Measurements from ENCODE around the gene KCTD11.

Gene KCTD11

DNA sequence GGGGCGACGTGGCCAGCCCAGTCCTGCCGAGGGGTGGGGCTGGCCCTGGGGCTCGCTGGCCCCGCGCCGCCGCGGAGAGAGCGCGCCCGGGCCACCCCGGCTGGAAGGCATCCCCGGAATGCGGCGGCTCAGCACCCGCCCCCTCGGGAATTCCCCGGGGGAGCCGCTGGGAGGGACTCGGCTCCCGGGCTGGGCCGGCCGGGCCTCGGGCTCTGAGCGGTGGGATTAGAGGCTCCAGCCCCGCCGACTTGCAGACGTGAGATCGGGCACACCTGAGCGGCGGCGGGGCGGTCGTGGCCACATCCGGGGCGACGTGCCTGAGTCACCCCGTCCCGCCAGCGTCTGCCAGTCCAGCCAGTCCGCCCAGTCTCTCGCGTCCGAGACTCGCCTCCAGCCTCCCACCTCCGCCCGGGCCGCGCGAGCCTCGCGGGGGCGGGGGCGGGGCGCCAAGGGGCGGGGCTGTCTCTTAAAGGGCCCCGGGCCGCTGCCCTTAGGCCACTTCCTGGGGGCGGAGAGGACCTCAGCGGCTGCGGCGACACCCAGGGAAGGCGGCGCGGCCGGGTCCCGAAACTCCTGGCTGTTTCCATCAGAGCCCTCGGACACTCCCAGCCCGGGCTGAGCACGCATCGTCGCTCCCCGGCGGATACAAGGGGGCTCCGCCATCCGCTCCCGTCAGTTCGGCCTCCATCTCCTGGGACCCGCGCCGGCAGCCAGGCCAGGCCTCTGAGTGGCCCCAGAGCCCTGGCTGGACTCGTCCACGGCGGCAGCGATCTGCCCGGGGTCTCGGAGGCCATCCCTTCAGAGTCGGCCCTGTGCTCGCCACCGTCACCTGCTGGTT is at the start of gene KCTD11:
Gene KCTD11 (plus strand): TSS at position 498 of the 838 bp plus-strand sequence.
- Histone ChIP-seq H3K36me3 (ENCODE audit: insufficient read depth, low read length) (no peaks in the 10 kb centered on the region), H3K27ac (ENCODE audit: low read depth, low read length) (peak within 1 kb of the TSS; percentile 93), H3K27me3 (ENCODE audit: control insufficient read depth in 1 of 2, insufficient read depth in 2 of 2, low read length in 2 of 2) (no peaks in the 10 kb centered on the region), H3K4me1 (ENCODE audit: insufficient read depth, low read length) (peaks cover 42% of the 10 kb centered on the region), H3K9ac (ENCODE audit: low read length) (peak within 1 kb of the TSS; percentile 93), H3K4me3 (ENCODE audit: low read depth in 1 of 2, low read length in 2 of 2) (peak within 1 kb of the TSS; percentile 43 to 88), H3K9me3 (ENCODE audit: low read length) (no peaks in the 10 kb centered on the region)

DNA sequence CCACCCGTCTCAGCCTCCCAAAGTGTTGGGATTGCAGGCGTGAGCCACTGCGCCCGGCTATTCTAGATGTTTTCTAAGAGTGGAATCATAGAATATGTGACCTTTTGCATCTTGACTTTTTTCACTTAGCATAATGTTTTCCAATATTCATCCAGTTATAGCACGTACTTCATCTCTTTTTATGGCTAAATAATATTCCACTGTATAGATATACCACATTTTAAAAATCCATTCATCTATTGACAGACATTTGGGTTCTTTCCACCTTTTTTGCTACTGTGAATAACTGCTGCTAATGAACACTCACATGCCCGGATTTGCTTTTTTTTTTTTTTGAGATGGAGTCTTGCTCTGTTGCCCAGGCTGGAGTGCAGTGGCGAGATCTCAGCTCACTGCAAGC is 47.8 kb upstream of the KCTD11 start:
- peaks cover 4% of the 10 kb centered on the region for H3K4me1 ChIP-seq (ENCODE audit: insufficient read depth, low read length)
- H3K27me3 ChIP-seq (ENCODE audit: control insufficient read depth in 1 of 2, insufficient read depth in 2 of 2, low read length in 2 of 2) = no peaks in the 10 kb centered on the region
- H3K4me3 ChIP-seq (ENCODE audit: low read depth in 1 of 2, low read length in 2 of 2) = no peak overlapping the region
- no peak overlapping the region for H3K27ac ChIP-seq (ENCODE audit: low read depth, low read length)
- no peaks in the 10 kb centered on the region for H3K36me3 ChIP-seq (ENCODE audit: insufficient read depth, low read length)
- H3K9ac ChIP-seq (ENCODE audit: low read length) = no peak overlapping the region
- no peaks in the 10 kb centered on the region for H3K9me3 ChIP-seq (ENCODE audit: low read length)

DNA sequence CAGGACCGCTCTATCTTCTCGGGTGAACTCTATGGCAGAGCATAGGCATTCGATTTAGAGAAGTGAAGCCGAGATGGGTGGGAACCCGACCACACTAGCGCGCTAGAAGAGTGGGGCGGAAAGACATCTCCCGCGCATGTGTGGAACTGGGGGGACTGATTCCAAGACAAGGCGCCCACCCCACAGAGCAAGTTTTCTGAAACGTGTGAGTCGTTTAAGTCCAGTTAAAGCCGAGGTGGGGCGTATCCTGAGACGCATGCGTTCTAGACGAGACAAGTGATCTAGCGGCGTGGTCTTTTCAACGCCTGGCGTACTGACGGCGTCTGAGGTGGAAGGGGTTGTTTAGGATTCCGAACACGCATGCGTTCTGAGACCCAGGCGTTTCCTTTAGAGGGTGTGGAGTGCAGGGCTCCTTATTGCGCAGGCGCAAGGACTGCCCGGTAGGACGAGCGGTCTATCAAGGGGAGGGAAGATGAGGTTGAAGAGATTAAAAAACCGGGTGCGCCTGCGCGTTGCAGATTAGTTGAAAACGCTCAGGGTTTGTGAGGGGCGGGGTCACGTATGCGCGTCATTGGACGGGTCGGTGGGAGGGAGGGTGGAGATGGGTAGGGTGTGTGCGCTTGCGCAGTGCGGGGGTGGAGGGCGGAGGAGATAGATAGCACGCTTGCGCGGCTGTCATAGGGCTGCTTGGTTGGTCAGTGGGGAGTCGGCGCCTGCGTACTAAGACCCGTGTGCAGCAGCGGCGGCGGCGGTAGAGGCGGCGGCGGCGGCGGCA is 44.9 kb upstream of the KCTD11 start, which contains the start of gene EIF5A:
Gene EIF5A (plus strand): TSS at position 718 of the 775 bp plus-strand sequence. CDS start 2,008 bp downstream, outside the sequence.
- H3K4me1 ChIP-seq (ENCODE audit: insufficient read depth, low read length) = peaks cover 18% of the 10 kb centered on the region
- H3K9ac ChIP-seq (ENCODE audit: low read length) = peak within 1 kb of the TSS; percentile 91
- peak within 1 kb of the TSS; percentile 59 to 93 for H3K4me3 ChIP-seq (ENCODE audit: low read depth in 1 of 2, low read length in 2 of 2)
- no peaks in the 10 kb centered on the region for H3K27me3 ChIP-seq (ENCODE audit: control insufficient read depth in 1 of 2, insufficient read depth in 2 of 2, low read length in 2 of 2)
- peaks cover 27% of the 10 kb centered on the region for H3K36me3 ChIP-seq (ENCODE audit: insufficient read depth, low read length)
- H3K9me3 ChIP-seq (ENCODE audit: low read length) = no peaks in the 10 kb centered on the region
- peak within 1 kb of the TSS; percentile 96 for H3K27ac ChIP-seq (ENCODE audit: low read depth, low read length)

DNA sequence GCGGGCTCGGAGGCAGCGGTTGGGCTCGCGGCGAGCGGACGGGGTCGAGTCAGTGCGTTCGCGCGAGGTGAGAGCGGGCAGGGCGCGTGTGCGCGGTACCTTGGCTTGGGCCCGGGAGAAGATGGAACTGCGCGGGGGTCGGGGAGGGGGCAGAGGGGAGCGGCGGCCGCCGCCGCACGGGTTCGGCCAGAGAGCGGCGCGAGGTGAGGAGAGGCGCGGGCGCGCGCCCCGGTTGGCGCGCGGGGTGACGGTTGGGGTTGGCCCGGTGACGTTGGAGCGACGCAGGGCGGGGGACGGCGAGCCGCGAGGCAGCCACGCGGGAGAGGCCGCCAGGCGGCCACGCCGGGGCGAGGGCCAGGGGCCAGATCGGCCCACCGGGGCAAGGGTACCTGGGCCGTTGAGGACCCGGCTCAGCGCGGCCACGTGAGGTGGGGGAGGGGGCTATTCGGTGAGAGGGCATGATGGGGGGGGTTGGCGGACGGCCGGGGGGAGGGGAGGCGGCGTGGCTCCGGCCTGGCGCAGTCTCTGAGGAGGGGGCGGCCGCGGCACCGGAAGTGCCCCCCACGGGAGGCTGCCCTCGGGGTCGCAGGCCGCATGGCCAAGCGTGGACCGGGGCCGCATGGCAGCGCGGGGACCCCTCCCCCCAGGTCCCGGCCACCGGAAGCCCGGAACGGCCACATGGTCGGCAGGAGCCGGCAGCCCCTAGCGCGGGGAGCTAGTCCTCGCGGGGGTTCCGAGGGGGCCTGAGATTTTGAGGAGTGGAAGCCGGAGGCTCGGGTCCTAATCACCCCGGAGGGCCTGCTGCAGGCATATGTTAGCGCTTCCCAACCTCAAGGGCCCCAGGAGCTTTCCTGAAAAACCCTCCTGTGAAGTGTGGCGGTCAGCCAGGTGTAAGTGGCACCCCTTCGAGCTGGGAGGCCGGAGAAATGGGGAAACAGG is 44.0 kb upstream of the KCTD11 start:
- H3K4me3 ChIP-seq (ENCODE audit: low read depth in 1 of 2, low read length in 2 of 2) = peak overlapping the region; percentile 59 to 93
- peaks cover 26% of the 10 kb centered on the region for H3K4me1 ChIP-seq (ENCODE audit: insufficient read depth, low read length)
- H3K27ac ChIP-seq (ENCODE audit: low read depth, low read length) = peak overlapping the region; percentile 96
- H3K9me3 ChIP-seq (ENCODE audit: low read length) = no peaks in the 10 kb centered on the region
- no peaks in the 10 kb centered on the region for H3K27me3 ChIP-seq (ENCODE audit: control insufficient read depth in 1 of 2, insufficient read depth in 2 of 2, low read length in 2 of 2)
- peak overlapping the region; percentile 91 for H3K9ac ChIP-seq (ENCODE audit: low read length)
- peaks cover 35% of the 10 kb centered on the region for H3K36me3 ChIP-seq (ENCODE audit: insufficient read depth, low read length)

DNA sequence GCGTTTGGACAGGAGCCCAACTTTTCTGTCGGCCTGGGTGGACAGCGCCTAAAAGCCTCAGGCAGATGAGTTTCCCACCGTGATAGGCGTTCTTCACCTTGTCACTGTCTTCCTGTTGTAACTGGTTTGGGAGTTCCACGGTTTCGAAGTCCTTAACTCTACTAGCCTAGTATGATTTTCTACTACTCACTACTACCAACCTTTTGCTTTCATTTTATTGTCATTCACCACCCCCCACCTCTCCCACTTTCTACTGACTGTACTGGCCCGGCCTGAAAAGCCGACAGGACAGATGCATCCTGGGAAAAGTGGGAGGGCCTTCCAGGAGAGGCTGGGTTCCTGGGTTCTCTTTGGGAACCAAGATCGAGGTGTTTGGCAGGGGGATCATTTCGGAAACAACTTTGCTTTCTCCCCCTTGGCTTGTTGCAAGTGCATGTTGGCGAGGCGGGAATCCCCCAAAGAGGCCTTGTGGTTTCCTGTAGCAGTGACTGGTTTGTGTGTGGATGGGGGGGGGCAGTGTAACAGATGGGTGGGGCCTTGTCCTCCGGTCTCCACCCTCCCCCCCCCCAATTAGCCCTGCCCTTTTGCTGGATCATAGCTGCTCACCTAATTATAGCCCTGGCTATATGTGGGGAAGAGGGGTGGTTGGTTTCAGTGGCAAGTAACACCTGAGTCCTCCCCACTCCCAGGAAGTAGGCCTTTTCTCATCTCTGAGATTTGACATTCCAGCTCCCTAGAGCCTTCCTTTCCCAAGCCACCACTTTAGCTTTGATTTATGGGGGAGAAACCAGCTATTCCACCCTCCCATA is 43.1 kb upstream of the KCTD11 start:
- peak overlapping the region; percentile 59 to 93 for H3K4me3 ChIP-seq (ENCODE audit: low read depth in 1 of 2, low read length in 2 of 2)
- peak overlapping the region; percentile 96 for H3K27ac ChIP-seq (ENCODE audit: low read depth, low read length)
- peaks cover 44% of the 10 kb centered on the region for H3K36me3 ChIP-seq (ENCODE audit: insufficient read depth, low read length)
- no peaks in the 10 kb centered on the region for H3K9me3 ChIP-seq (ENCODE audit: low read length)
- peak overlapping the region; percentile 91 for H3K9ac ChIP-seq (ENCODE audit: low read length)
- peaks cover 35% of the 10 kb centered on the region for H3K4me1 ChIP-seq (ENCODE audit: insufficient read depth, low read length)
- no peaks in the 10 kb centered on the region for H3K27me3 ChIP-seq (ENCODE audit: control insufficient read depth in 1 of 2, insufficient read depth in 2 of 2, low read length in 2 of 2)

DNA sequence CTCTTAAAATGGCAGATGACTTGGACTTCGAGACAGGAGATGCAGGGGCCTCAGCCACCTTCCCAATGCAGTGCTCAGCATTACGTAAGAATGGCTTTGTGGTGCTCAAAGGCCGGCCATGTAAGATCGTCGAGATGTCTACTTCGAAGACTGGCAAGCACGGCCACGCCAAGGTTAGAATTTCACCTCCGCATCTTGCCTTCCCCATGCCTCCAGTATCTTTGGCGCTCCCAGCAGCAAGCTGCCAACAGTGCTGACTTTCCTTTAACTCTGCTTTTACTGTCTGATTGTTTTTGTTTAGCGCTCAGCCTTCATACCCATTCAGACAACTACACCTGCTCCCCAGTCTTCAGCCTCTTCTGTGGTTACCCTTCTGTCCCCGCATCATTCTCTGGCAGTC is 42.3 kb upstream of the KCTD11 start:
- Histone ChIP-seq H3K27ac (ENCODE audit: low read depth, low read length) (no peak overlapping the region), H3K36me3 (ENCODE audit: insufficient read depth, low read length) (peaks cover 46% of the 10 kb centered on the region), H3K27me3 (ENCODE audit: control insufficient read depth in 1 of 2, insufficient read depth in 2 of 2, low read length in 2 of 2) (no peaks in the 10 kb centered on the region), H3K4me1 (ENCODE audit: insufficient read depth, low read length) (peaks cover 43% of the 10 kb centered on the region), H3K4me3 (ENCODE audit: low read depth in 1 of 2, low read length in 2 of 2) (peak overlapping the region in 1 of 2 donors; percentile 93), H3K9ac (ENCODE audit: low read length) (peak overlapping the region; percentile 91), H3K9me3 (ENCODE audit: low read length) (no peaks in the 10 kb centered on the region)

DNA sequence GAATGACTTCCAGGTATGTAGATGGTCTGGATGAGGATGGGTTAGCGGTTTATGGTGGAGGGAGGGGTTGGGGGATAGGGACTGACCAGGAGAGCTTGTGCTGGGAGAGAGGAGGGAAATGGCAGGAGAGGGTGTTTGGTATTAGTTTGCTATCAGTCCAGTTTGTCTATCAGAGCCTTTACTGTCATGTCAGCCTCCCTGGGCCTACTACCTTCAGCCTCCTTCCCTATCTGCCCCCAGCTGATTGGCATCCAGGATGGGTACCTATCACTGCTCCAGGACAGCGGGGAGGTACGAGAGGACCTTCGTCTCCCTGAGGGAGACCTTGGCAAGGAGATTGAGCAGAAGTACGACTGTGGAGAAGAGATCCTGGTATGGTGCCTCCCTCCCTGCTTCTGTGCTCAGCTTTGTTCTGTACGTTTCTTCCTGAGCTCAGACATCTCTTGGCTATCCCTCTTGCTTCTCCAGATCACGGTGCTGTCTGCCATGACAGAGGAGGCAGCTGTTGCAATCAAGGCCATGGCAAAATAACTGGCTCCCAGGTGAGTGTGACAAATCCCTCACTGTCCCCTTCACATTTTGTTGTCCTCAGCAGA is 40.8 kb upstream of the KCTD11 start:
- Histone ChIP-seq H3K27me3 (ENCODE audit: control insufficient read depth in 1 of 2, insufficient read depth in 2 of 2, low read length in 2 of 2) (no peaks in the 10 kb centered on the region), H3K4me1 (ENCODE audit: insufficient read depth, low read length) (peaks cover 48% of the 10 kb centered on the region), H3K9ac (ENCODE audit: low read length) (no peak overlapping the region), H3K9me3 (ENCODE audit: low read length) (no peaks in the 10 kb centered on the region), H3K27ac (ENCODE audit: low read depth, low read length) (no peak overlapping the region), H3K36me3 (ENCODE audit: insufficient read depth, low read length) (peaks cover 50% of the 10 kb centered on the region), H3K4me3 (ENCODE audit: low read depth in 1 of 2, low read length in 2 of 2) (no peak overlapping the region)

DNA sequence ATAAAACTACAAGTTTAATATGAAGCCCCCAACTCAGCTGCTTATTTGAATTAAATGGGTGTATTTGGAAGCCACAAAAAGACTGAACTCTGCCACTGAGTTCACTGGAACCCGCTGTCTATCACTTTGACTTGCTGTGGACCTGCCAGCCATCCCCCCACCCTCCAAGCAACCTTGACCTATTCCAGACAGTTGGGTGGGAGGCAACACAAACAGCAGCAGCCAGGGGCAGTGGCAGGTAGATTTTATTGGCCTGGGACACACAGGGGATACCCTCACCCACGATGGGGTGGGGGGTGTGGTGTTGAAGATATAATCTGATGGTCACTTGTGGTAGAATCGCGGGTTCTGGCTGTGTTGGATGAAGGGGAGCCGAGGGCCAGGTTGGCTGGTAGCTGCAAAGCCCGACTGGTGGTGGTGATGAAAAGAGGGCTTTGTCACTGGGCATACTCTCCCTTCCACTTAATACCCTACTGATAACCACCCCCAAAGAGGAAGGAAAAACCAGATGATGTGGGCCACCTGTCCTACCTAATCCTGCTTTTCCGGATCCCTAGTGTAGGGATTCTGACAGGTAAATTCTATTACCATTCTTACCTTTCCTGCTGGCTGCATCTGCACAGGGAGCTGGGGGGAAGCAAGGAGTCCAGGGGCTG is 39.4 kb upstream of the KCTD11 start:
- H3K27ac ChIP-seq (ENCODE audit: low read depth, low read length) = no peak overlapping the region
- H3K9me3 ChIP-seq (ENCODE audit: low read length) = no peaks in the 10 kb centered on the region
- no peak overlapping the region for H3K4me3 ChIP-seq (ENCODE audit: low read depth in 1 of 2, low read length in 2 of 2)
- H3K4me1 ChIP-seq (ENCODE audit: insufficient read depth, low read length) = peaks cover 48% of the 10 kb centered on the region
- no peak overlapping the region for H3K9ac ChIP-seq (ENCODE audit: low read length)
- peaks cover 60% of the 10 kb centered on the region for H3K36me3 ChIP-seq (ENCODE audit: insufficient read depth, low read length)
- H3K27me3 ChIP-seq (ENCODE audit: control insufficient read depth in 1 of 2, insufficient read depth in 2 of 2, low read length in 2 of 2) = no peaks in the 10 kb centered on the region

DNA sequence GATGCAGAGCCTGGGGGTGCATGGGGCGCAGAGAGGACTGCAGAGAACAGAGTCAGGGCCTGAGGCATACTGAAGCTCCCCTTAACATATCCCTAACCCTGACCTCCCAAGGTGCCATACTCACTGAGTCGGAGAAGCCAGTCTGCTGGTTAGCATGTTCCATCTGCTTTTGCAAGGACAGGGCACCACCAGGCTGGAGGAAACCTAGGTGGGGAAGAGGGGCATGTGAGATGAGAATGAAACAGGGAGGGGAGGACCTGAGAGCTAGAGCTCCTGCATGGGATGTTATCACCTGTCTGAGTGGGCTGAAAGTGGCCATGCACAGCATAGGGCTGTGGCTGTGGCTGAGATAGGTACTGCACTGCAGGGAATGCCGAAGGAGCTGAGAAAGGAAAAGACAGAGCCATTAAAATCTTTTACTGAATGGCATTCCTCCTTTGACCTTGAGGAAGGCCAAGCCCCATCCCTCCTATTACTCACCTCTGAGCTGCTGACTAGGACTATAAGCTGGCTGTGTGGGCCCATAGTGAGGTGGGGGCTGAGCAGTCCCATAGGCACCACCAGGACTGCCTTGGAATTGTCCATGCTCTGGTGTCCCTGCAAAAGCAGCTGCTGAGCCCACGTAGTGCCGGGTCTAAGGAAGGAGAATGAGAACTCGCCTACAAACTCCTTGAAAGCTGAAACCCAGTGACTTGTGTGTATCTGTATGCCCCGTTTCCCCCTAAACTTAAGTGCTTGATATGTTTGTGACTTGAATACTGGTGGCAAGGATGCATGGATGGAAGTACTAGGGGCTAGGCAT is 38.7 kb upstream of the KCTD11 start:
- H3K27ac ChIP-seq (ENCODE audit: low read depth, low read length) = no peak overlapping the region
- H3K9ac ChIP-seq (ENCODE audit: low read length) = no peak overlapping the region
- H3K27me3 ChIP-seq (ENCODE audit: control insufficient read depth in 1 of 2, insufficient read depth in 2 of 2, low read length in 2 of 2) = no peaks in the 10 kb centered on the region
- H3K9me3 ChIP-seq (ENCODE audit: low read length) = no peaks in the 10 kb centered on the region
- H3K4me3 ChIP-seq (ENCODE audit: low read depth in 1 of 2, low read length in 2 of 2) = peak overlapping the region in 1 of 2 donors; percentile 77
- H3K4me1 ChIP-seq (ENCODE audit: insufficient read depth, low read length) = peaks cover 48% of the 10 kb centered on the region
- H3K36me3 ChIP-seq (ENCODE audit: insufficient read depth, low read length) = peaks cover 67% of the 10 kb centered on the region

Measured in muscle layer of colon (tissue), 2 donors.